H1 (cell line): Measurements from ENCODE around the gene ALG14. TPM values are rescaled to one million over a fixed set of nuclear protein-coding genes. Genes with fewer than 3 reads are reported as not detected.

Experiments used
- CTCF ChIA-PET: fragments of 300-600 bp; sonication (Branson Sonifier 250); formaldehyde crosslinking; loops from one replicate; lab custom pipeline; 2021; ENCODE audit not compliant: partially characterized antibody; lab: Charles Lee
- POLR2A ChIA-PET: fragments of 300-600 bp; sonication (Branson Sonifier 250); formaldehyde crosslinking; loops from one replicate; lab custom pipeline; 2021; ENCODE audit warnings: inconsistent platforms; ENCODE audit not compliant: partially characterized antibody; lab: Charles Lee
- DNase-seq, 2 experiments: peaks; one replicate each; pipeline versions ENCODE4 v3.0.0 to v3.0.0-alpha.2; 2010 to 2022; ENCODE audit warnings: low spot score in 2 of 2, low read depth in 1 of 2, mixed read lengths in 1 of 2
- FAIRE-seq: peaks from 2 replicates; lab custom pipeline; 2011; peaks lifted over from hg19 to GRCh38; lab: Jason Lieb, UNC
- H2AFZ ChIP-seq: 2 replicates; pipeline ENCODE4 v1.8.1; 2012; ENCODE audit warnings: low read length, inconsistent platforms
- H2AK5ac ChIP-seq: 2 replicates; pipeline ENCODE4 v1.6.1; 2013; ENCODE audit warnings: low read depth, low read length
- H2BK120ac ChIP-seq: replicated peaks from 2 replicates; pipeline ENCODE3; 2013; ENCODE audit warnings: low read depth, low read length, inconsistent platforms
- H2BK12ac ChIP-seq: 2 replicates; pipeline ENCODE4 v1.6.1; 2013; ENCODE audit warnings: low read depth, low read length
- H2BK15ac ChIP-seq: 2 replicates; pipeline ENCODE4 v1.6.1; 2013; ENCODE audit warnings: low read length
- H2BK20ac ChIP-seq: 2 replicates; pipeline ENCODE4 v1.6.1; 2013; ENCODE audit warnings: low read length
- H2BK5ac ChIP-seq: 2 replicates; pipeline ENCODE4 v1.6.1; 2013; ENCODE audit warnings: low read depth, low read length
- H3K14ac ChIP-seq: 2 replicates; pipeline ENCODE4 v1.6.1; 2013; ENCODE audit warnings: inconsistent platforms; ENCODE audit not compliant: insufficient read length
- H3K18ac ChIP-seq: 2 replicates; pipeline ENCODE4 v1.6.1; 2013; ENCODE audit warnings: low read length; ENCODE audit errors: extremely low read depth
- H3K23ac ChIP-seq: 2 replicates; pipeline ENCODE4 v1.6.1; 2013; ENCODE audit warnings: inconsistent platforms; ENCODE audit not compliant: insufficient read length
- H3K23me2 ChIP-seq: 2 replicates; pipeline ENCODE4 v1.6.1; 2013; ENCODE audit warnings: low read depth, low read length
- H3K27ac ChIP-seq: 2 replicates; pipeline ENCODE4 v1.6.1; 2011; ENCODE audit warnings: low read depth, low read length, inconsistent platforms
- H3K27me3 ChIP-seq, 4 experiments: replicated peaks in 1 of 4; 1 replicate in 1 of 4; 2 replicates in 3 of 4; pipeline versions ENCODE4 v1.6.1 to v1.8.1; 2011 to 2013; ENCODE audit warnings: low read length in 3 of 4, mild to moderate bottlenecking in 3 of 4, inconsistent platforms in 2 of 4, mixed read lengths in 2 of 4, moderate library complexity in 1 of 4; ENCODE audit not compliant: control insufficient read depth in 3 of 4, insufficient read depth in 3 of 4; ENCODE audit errors: extremely low read depth in 1 of 4
- H3K36me3 ChIP-seq, 4 experiments: 2 replicates each; pipeline versions ENCODE4 v1.6.1 to v1.8.1; 2011 to 2013; ENCODE audit warnings: mild to moderate bottlenecking in 4 of 4, low read length in 3 of 4, moderate library complexity in 2 of 4, control low read depth in 1 of 4, inconsistent platforms in 1 of 4; ENCODE audit not compliant: insufficient read depth in 4 of 4, control insufficient read depth in 2 of 4
- H3K4ac ChIP-seq: replicated peaks from 2 replicates; pipeline ENCODE3; 2013; ENCODE audit warnings: low read length, low read depth, mixed read lengths, inconsistent platforms; ENCODE audit not compliant: insufficient read length
- H3K4me1 ChIP-seq, 4 experiments: replicated peaks in 1 of 4; 1 replicate in 1 of 4; 2 replicates in 3 of 4; pipeline versions ENCODE4 v1.6.1 to v1.8.1; 2011 to 2013; ENCODE audit warnings: low read length in 3 of 4, inconsistent platforms in 2 of 4, mixed read lengths in 1 of 4; ENCODE audit not compliant: insufficient read depth in 4 of 4, control insufficient read depth in 3 of 4
- H3K4me2 ChIP-seq, 2 experiments: 2 replicates each; pipeline versions ENCODE4 v1.6.1 to v1.8.1; 2011 to 2013; ENCODE audit warnings: low read depth in 2 of 2, low read length in 2 of 2, control low read depth in 1 of 2, inconsistent platforms in 1 of 2, mild to moderate bottlenecking in 1 of 2; ENCODE audit not compliant: insufficient read depth in 1 of 2
- H3K4me3 ChIP-seq, 4 experiments: fragments of 200-600, 300-600 bp in 1 of 4; sonication (generic), shearing (Covaris generic), sonication (Bioruptor Twin) in 1 of 4; 2 replicates each; pipeline versions ENCODE4 v1.5.1 to v1.8.1; 2011 to 2016; ENCODE audit warnings: low read length in 4 of 4, low read depth in 3 of 4, control low read depth in 2 of 4, inconsistent platforms in 2 of 4, mild to moderate bottlenecking in 2 of 4, mixed read lengths in 1 of 4, moderate library complexity in 1 of 4; ENCODE audit not compliant: insufficient read depth in 2 of 4; ENCODE audit errors: extremely low read depth in 1 of 4
- H3K56ac ChIP-seq: replicated peaks from 2 replicates; pipeline ENCODE3; 2013; ENCODE audit warnings: low read depth, mild to moderate bottlenecking, mixed read lengths, low read length, inconsistent platforms; ENCODE audit not compliant: insufficient read length
- H3K79me1 ChIP-seq: 2 replicates; pipeline ENCODE4 v1.6.1; 2013; ENCODE audit warnings: low read depth, low read length, control low read depth
- H3K79me2 ChIP-seq, 2 experiments: 2 replicates each; pipeline versions ENCODE4 v1.6.1 to v1.8.1; 2012 to 2013; ENCODE audit warnings: low read length in 2 of 2, mild to moderate bottlenecking in 2 of 2, inconsistent platforms in 1 of 2; ENCODE audit not compliant: insufficient read depth in 2 of 2, control insufficient read depth in 1 of 2
- H3K9ac ChIP-seq, 4 experiments: replicated peaks in 1 of 4; 1 replicate in 1 of 4; 2 replicates in 3 of 4; pipeline versions ENCODE4 v1.6.1 to v1.8.1; 2011 to 2013; ENCODE audit warnings: low read depth in 3 of 4, low read length in 3 of 4, control low read depth in 2 of 4, mild to moderate bottlenecking in 2 of 4, moderate library complexity in 2 of 4, inconsistent platforms in 1 of 4; ENCODE audit errors: extremely low read depth in 1 of 4
- H3K9me3 ChIP-seq, 2 experiments: 2 replicates each; pipeline versions ENCODE4 v1.6.1 to v1.8.1; 2012 to 2013; ENCODE audit warnings: mild to moderate bottlenecking in 2 of 2, moderate library complexity in 2 of 2, control low read depth in 1 of 2, inconsistent platforms in 1 of 2, low read depth in 1 of 2, low read length in 1 of 2, mixed read lengths in 1 of 2; ENCODE audit not compliant: insufficient read depth in 2 of 2
- H4K20me1 ChIP-seq, 2 experiments: replicated peaks in 1 of 2; 2 replicates each; pipeline versions ENCODE3 to v1.8.1; 2011 to 2013; ENCODE audit warnings: inconsistent platforms in 2 of 2, low read length in 2 of 2, mild to moderate bottlenecking in 1 of 2; ENCODE audit not compliant: insufficient read depth in 2 of 2, control insufficient read depth in 1 of 2
- H4K5ac ChIP-seq: 2 replicates; pipeline ENCODE4 v1.6.1; 2013; ENCODE audit warnings: low read length, low read depth, mixed read lengths, inconsistent platforms; ENCODE audit not compliant: insufficient read length
- H4K8ac ChIP-seq: 2 replicates; pipeline ENCODE4 v1.8.0; 2013; ENCODE audit warnings: mild to moderate bottlenecking, moderate library complexity, low read length, inconsistent platforms; ENCODE audit not compliant: insufficient read depth; ENCODE audit errors: extremely low read depth
- H4K91ac ChIP-seq: replicated peaks from 2 replicates; pipeline ENCODE3; 2013; ENCODE audit warnings: low read length, mixed read lengths, inconsistent platforms; ENCODE audit not compliant: insufficient read length
- ATF2 ChIP-seq: IDR thresholded peaks from 2 replicates; pipeline ENCODE4 v1.6.1; 2012; ENCODE audit warnings: low read length, inconsistent platforms
- RBBP5 ChIP-seq: IDR thresholded peaks from 2 replicates; pipeline ENCODE4 v1.7.1; 2012; ENCODE audit warnings: low read depth, mild to moderate bottlenecking, inconsistent platforms, low read length, moderate library complexity, borderline replicate concordance
- SP4 ChIP-seq: IDR thresholded peaks from 2 replicates; pipeline ENCODE4 v1.6.1; 2012; ENCODE audit warnings: low read length, inconsistent platforms
- YY1 ChIP-seq: IDR thresholded peaks from 2 replicates; pipeline ENCODE4 v1.6.1; 2011; ENCODE audit warnings: low read depth, mild to moderate bottlenecking, low read length
- WGBS, 2 experiments: shearing (Covaris generic) in 1 of 2; methylation state at CpG; one replicate each; pipeline versions ENCODE4 v1.1.6 to v1.1.7; 2013 to 2015; ENCODE audit warnings: low lambda C conversion rate in 2 of 2, mixed read lengths in 2 of 2, inconsistent platforms in 1 of 2, low coverage in 1 of 2, missing lambda C conversion rate in 1 of 2; ENCODE audit not compliant: insufficient replicate concordance in 2 of 2, insufficient coverage in 1 of 2, insufficient read length in 1 of 2; ENCODE audit errors: extremely low coverage in 1 of 2, missing lambda C conversion rate in 1 of 2; 5-methylcytosine and 5-hydroxymethylcytosine counted together
- polyA plus RNA-seq, 7 experiments: library from polyadenylated mRNA; depleted of rRNA in 3 of 7; stranded (reverse) in 5 of 7; unstranded in 2 of 7; fragments of >200 nt in 5 of 7; fragments of 200-250 nt in 2 of 7; gene quantifications; 1 replicate in 5 of 7; 2 replicates in 1 of 7; 4 replicates in 1 of 7; pipeline versions ENCODE4 v1.2.1 to v1.2.3, GENCODE V29; 2011 to 2013; ENCODE audit warnings: missing spikeins in 2 of 7, mixed read lengths in 2 of 7
- total RNA-seq: library from RNA; stranded (reverse); fragmentation: NEBNext Ultra II Directional; extraction: Animal tissue kit (Norgen Biotek cat#: 25700); gene quantifications from 2 replicates; pipeline ENCODE4 v1.2.1, GENCODE V29; 2021

The ALG14 gene
- total and polyA plus RNA-seq, 2 of the 8 experiments (the other 6 are each of a cell fraction or from before 2014, with no cell fraction given) = 0.95 to 1.3 TPM

GRCh38 chr1:94931254-94931841 lies 141.4 kb downstream of the ALG14 start:
- Histone ChIP-seq H3K9ac (no peak overlapping the region), H2AFZ (no peak overlapping the region), H2BK120ac (no peak overlapping the region), H2AK5ac (no peak overlapping the region), H3K79me1 (peaks cover 6% of the 10 kb centered on the region), H4K8ac (no peak overlapping the region), H3K4me2 (no peak overlapping the region), H3K4ac (no peak overlapping the region), H3K9me3 (no peaks in the 10 kb centered on the region), H3K27me3 (no peaks in the 10 kb centered on the region), H3K56ac (no peak overlapping the region), H3K4me1 (peaks cover 2 to 29% (median 16%) of the 10 kb centered on the region in 4 experiments; a peak in 4 of 7 replicates), H3K14ac (no peak overlapping the region), H2BK12ac (no peak overlapping the region), H2BK20ac (no peak overlapping the region), H3K79me2 (peaks cover 0 to 30% of the 10 kb centered on the region in 2 experiments), H3K4me3 (no peak overlapping the region), H2BK5ac (no peak overlapping the region), H4K20me1 (no peaks in the 10 kb centered on the region), H3K27ac (no peak overlapping the region), H4K91ac (no peak overlapping the region)
- FAIRE-seq (no peak), DNase-seq (no peak)
- ChIA-PET POLR2A (no interaction called here), CTCF (no interaction called here)
- TF ChIP-seq SP4 (no peak), RBBP5 (no peak), ATF2 (no peak), YY1 (peak; percentile 69)
- TF ChIP-seq, all 59 proteins: peak for 1
- peaks cover 7% of the 10 kb centered on the region; the same call in 1 of the 2 replicates for H3K23me2 ChIP-seq
- H3K18ac ChIP-seq = no peak overlapping the region
- H3K36me3 ChIP-seq = peaks cover 0 to 6% (median 2%) of the 10 kb centered on the region in 4 experiments; a peak in 3 of 8 replicates
- no peak overlapping the region for H3K23ac ChIP-seq
- no peak overlapping the region for H2BK15ac ChIP-seq
- 82% methylated on average over 7 of the region's 7 CpGs; no CpG with 5 or more reads in 1 of the 2 experiments for WGBS, 2 experiments
- no peak overlapping the region for H4K5ac ChIP-seq
